H1 (cell line): ENCODE results near the gene TRAK1. TPM values are rescaled to one million over a fixed set of nuclear protein-coding genes. Genes with fewer than 3 reads are reported as not detected.

Source experiments
- BACH1 ChIP-seq: IDR thresholded peaks from 2 replicates; pipeline ENCODE4 v1.6.1; 2012; ENCODE audit warnings: low read length, improper control_type of control experiment
- CTBP2 ChIP-seq: IDR thresholded peaks from 2 replicates; pipeline ENCODE4 v1.7.0; 2011; ENCODE audit warnings: borderline replicate concordance, mild to moderate bottlenecking, moderate library complexity, mixed read lengths, low read length; ENCODE audit not compliant: insufficient read depth, insufficient read length
- EZH2 ChIP-seq: fragments of 200-600 bp; sonication (generic); IDR thresholded peaks from 2 replicates; pipeline ENCODE4 v1.7.1; 2012; ENCODE audit warnings: low read depth, mild to moderate bottlenecking, moderate library complexity, low read length, inconsistent platforms; ENCODE audit not compliant: severe bottlenecking
- KDM4A ChIP-seq: IDR thresholded peaks from one replicate; pipeline ENCODE4 v1.7.1; 2012; ENCODE audit warnings: low read depth, mild to moderate bottlenecking, moderate library complexity, low read length, inconsistent platforms; ENCODE audit not compliant: severe bottlenecking
- NANOG ChIP-seq: IDR thresholded peaks from 2 replicates; pipeline ENCODE4 v1.6.1; 2011; ENCODE audit warnings: low read length, low read depth, mild to moderate bottlenecking, inconsistent platforms; ENCODE audit not compliant: insufficient read depth, poor library complexity, severe bottlenecking
- SAP30 ChIP-seq: fragments of 300-600 bp; sonication (generic); IDR thresholded peaks from 2 replicates; pipeline ENCODE4 v1.7.1; 2012; ENCODE audit warnings: low read length, moderate library complexity, mild to moderate bottlenecking, inconsistent platforms; ENCODE audit not compliant: insufficient read depth, insufficient replicate concordance
- TCF12 ChIP-seq: IDR thresholded peaks from 2 replicates; pipeline ENCODE4 v1.6.1; 2011; ENCODE audit warnings: low read depth, mild to moderate bottlenecking, low read length
- polyA plus RNA-seq, 7 experiments: library from polyadenylated mRNA; depleted of rRNA in 3 of 7; stranded (reverse) in 5 of 7; unstranded in 2 of 7; fragments of >200 nt in 5 of 7; fragments of 200-250 nt in 2 of 7; gene quantifications; 1 replicate in 5 of 7; 2 replicates in 1 of 7; 4 replicates in 1 of 7; pipeline versions ENCODE4 v1.2.1 to v1.2.3, GENCODE V29; 2011 to 2013; ENCODE audit warnings: missing spikeins in 2 of 7, mixed read lengths in 2 of 7
- total RNA-seq: library from RNA; stranded (reverse); fragmentation: NEBNext Ultra II Directional; extraction: Animal tissue kit (Norgen Biotek cat#: 25700); gene quantifications from 2 replicates; pipeline ENCODE4 v1.2.1, GENCODE V29; 2021
- TF ChIP-seq, protein P1 (sequence below), 3 experiments: IDR thresholded peaks; 1 replicate in 2 of 3; 2 replicates in 1 of 3; pipeline versions ENCODE4 v1.5.1 to v1.6.1; 2011; ENCODE audit warnings: low read length in 3 of 3, mild to moderate bottlenecking in 3 of 3, inconsistent platforms in 2 of 3, low read depth in 1 of 3, moderate library complexity in 1 of 3; ENCODE audit not compliant: insufficient read depth in 1 of 3; ENCODE audit errors: control extremely low read depth in 1 of 3
- TF ChIP-seq, protein P2 (sequence below): IDR thresholded peaks from 2 replicates; pipeline ENCODE4 v1.6.1; 2011; ENCODE audit warnings: low read length, improper control_type of control experiment

TRAK1 gene
- total and polyA plus RNA-seq, 2 of the 8 experiments (the other 6 are each of a cell fraction or from before 2014, with no cell fraction given) = 21.3 to 32.7 TPM

GRCh38 chr3:42096796-42097565, 5.8 kb downstream of the TRAK1 start (continued):
- TF ChIP-seq, protein P1, sequence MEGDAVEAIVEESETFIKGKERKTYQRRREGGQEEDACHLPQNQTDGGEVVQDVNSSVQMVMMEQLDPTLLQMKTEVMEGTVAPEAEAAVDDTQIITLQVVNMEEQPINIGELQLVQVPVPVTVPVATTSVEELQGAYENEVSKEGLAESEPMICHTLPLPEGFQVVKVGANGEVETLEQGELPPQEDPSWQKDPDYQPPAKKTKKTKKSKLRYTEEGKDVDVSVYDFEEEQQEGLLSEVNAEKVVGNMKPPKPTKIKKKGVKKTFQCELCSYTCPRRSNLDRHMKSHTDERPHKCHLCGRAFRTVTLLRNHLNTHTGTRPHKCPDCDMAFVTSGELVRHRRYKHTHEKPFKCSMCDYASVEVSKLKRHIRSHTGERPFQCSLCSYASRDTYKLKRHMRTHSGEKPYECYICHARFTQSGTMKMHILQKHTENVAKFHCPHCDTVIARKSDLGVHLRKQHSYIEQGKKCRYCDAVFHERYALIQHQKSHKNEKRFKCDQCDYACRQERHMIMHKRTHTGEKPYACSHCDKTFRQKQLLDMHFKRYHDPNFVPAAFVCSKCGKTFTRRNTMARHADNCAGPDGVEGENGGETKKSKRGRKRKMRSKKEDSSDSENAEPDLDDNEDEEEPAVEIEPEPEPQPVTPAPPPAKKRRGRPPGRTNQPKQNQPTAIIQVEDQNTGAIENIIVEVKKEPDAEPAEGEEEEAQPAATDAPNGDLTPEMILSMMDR (IDR thresholded peaks at IDR 0.05; ENCODE audit: control extremely low read depth in 1 of 3, insufficient read depth in 1 of 3, low read depth in 1 of 3, low read length in 3 of 3) = no peak
- TF ChIP-seq SAP30 = no peak
- TF ChIP-seq TCF12 = no peak
- TF ChIP-seq NANOG = no peak
- no peak for TF ChIP-seq KDM4A
- no peak for TF ChIP-seq CTBP2
- TF ChIP-seq, protein P2, sequence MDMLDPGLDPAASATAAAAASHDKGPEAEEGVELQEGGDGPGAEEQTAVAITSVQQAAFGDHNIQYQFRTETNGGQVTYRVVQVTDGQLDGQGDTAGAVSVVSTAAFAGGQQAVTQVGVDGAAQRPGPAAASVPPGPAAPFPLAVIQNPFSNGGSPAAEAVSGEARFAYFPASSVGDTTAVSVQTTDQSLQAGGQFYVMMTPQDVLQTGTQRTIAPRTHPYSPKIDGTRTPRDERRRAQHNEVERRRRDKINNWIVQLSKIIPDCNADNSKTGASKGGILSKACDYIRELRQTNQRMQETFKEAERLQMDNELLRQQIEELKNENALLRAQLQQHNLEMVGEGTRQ = no peak
- TF ChIP-seq EZH2 = no peak
- no peak for TF ChIP-seq BACH1
